HFFc6 (cell line): Measurements from ENCODE around the gene MRPS24. TPM values are rescaled to one million over a fixed set of nuclear protein-coding genes. Genes with fewer than 3 reads are reported as not detected.

Experiments
- DNase-seq: peaks from one replicate; pipeline ENCODE4 v3.0.0-alpha.2; 2018
- H3K27ac Mint-ChIP-seq: 2 replicates; pipeline ENCODE4 v1.8.0; 2020; ENCODE audit warnings: mild to moderate bottlenecking, mixed read lengths
- H3K27me3 Mint-ChIP-seq: 2 replicates; pipeline ENCODE4 v1.8.0; 2021; ENCODE audit warnings: mild to moderate bottlenecking, moderate library complexity, mixed read lengths; ENCODE audit not compliant: insufficient read depth
- H3K36me3 Mint-ChIP-seq: 2 replicates; pipeline ENCODE4 v1.8.0; 2021; ENCODE audit warnings: low read depth, mixed read lengths
- H3K4me1 Mint-ChIP-seq: 2 replicates; pipeline ENCODE4 v1.8.0; 2020; ENCODE audit warnings: low read depth, mixed read lengths
- H3K4me3 Mint-ChIP-seq: 2 replicates; pipeline ENCODE4 v1.8.0; 2020; ENCODE audit warnings: mild to moderate bottlenecking, moderate library complexity, mixed read lengths
- H3K9me3 Mint-ChIP-seq: 2 replicates; pipeline ENCODE4 v1.8.0; 2020; ENCODE audit warnings: mild to moderate bottlenecking, mixed read lengths
- total RNA-seq, 6 experiments: library from RNA; stranded (reverse); fragmentation: NEBNext Ultra II Directional; extraction: Animal tissue kit (Norgen Biotek cat#: 25700); gene quantifications; 2 replicates in 1 of 6; 3 replicates in 5 of 6; pipeline ENCODE4 v1.2.3, GENCODE V29; 2021
- TF ChIP-seq, protein P1 (sequence below): fragments of 200-600 bp; sonication (generic); IDR thresholded peaks from 2 replicates; pipeline ENCODE4 v1.5.0; 2021; ENCODE audit warnings: antibody characterized with exemption, mild to moderate bottlenecking

MRPS24 gene
- total RNA-seq, 6 experiments from 2014 or later, result 158 to 211 (median 199) TPM

GRCh38 chr7:43876241-43876640 lies 6.9 kb upstream of the MRPS24 start:
- TF ChIP-seq, protein P1, sequence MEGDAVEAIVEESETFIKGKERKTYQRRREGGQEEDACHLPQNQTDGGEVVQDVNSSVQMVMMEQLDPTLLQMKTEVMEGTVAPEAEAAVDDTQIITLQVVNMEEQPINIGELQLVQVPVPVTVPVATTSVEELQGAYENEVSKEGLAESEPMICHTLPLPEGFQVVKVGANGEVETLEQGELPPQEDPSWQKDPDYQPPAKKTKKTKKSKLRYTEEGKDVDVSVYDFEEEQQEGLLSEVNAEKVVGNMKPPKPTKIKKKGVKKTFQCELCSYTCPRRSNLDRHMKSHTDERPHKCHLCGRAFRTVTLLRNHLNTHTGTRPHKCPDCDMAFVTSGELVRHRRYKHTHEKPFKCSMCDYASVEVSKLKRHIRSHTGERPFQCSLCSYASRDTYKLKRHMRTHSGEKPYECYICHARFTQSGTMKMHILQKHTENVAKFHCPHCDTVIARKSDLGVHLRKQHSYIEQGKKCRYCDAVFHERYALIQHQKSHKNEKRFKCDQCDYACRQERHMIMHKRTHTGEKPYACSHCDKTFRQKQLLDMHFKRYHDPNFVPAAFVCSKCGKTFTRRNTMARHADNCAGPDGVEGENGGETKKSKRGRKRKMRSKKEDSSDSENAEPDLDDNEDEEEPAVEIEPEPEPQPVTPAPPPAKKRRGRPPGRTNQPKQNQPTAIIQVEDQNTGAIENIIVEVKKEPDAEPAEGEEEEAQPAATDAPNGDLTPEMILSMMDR, result no peak
- Mint-ChIP-seq H3K36me3 (peaks cover 49% of the 10 kb centered on the region), H3K9me3 (no peaks in the 10 kb centered on the region), H3K27ac (peak overlapping the region; percentile 11; the same call in 1 of the 2 replicates), H3K4me1 (peaks cover 67% of the 10 kb centered on the region), H3K4me3 (no peak overlapping the region), H3K27me3 (peaks cover 7% of the 10 kb centered on the region)
- no peak for DNase-seq

DNA sequence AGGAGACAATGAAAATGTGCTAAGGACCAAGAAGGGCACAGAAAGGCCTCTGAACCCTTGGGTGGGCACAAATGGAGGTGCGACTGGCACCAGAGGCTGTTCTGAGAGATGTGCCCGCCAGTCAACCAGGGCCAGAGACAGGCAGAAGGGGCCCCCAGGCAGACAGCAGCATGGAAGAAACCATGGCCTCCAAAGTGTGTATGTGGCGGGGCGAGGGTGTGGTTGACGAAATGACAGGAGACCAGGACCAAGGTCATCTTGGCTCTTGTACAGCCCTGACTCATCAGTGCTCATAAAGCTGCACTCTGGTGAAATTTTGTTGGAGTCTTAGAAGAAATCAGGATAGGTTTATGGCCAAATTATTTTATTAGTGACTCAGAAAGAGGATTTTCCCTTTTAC lies 4.0 kb upstream of the MRPS24 start:
- H3K36me3 Mint-ChIP-seq, result peaks cover 40% of the 10 kb centered on the region
- peak; percentile 92 for DNase-seq

DNA sequence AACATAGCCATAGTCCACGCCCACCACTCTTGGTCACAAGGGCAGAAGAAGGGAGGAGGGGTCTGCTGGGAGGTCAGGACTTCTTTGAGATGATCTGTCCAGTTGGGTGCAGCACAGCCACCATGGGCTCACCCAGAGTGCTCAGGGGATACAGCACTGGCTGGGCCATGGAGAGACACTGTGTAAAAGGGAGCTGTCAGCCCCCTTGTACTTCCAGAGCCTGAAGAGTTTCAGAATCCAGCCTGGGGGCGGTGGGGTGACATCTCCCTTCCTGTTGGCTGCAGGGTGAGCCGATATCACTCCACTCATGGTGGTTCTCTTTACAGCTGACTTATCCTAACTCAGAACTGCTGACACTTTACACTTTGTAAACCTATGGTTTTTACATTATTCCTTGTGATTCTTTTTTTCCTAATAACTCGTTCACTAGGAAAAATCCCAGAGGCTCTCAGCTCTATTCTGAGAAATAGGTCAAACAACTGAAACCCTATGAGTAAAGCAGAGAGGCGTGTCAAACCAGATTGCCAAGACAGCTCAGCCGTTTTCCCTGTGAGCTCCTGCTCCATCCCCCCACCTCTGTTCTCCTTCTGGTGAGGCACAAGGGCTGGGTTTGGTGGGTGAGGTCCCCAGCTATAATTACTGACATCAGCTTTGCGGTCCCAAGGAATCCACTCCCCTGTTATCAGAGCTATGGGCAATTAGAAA lies 3.2 kb upstream of the MRPS24 start:
- Mint-ChIP-seq H3K27me3 (peaks cover 11% of the 10 kb centered on the region), H3K4me3 (peak overlapping the region; percentile 70), H3K4me1 (peaks cover 68% of the 10 kb centered on the region), H3K9me3 (peaks cover 4% of the 10 kb centered on the region; the same call in 1 of the 2 replicates), H3K27ac (peak overlapping the region; percentile 100), H3K36me3 (peaks cover 35% of the 10 kb centered on the region)
- peak; percentile 87 for DNase-seq
- TF ChIP-seq, protein P1, result no peak

More for the DNA sequence above, 4.0 kb upstream of the MRPS24 start:
- Mint-ChIP-seq H3K27ac (peak overlapping the region; percentile 100), H3K4me1 (peaks cover 62% of the 10 kb centered on the region), H3K27me3 (peaks cover 11% of the 10 kb centered on the region), H3K4me3 (peak overlapping the region; percentile 70), H3K9me3 (peaks cover 4% of the 10 kb centered on the region; the same call in 1 of the 2 replicates)
- TF ChIP-seq, protein P1, result no peak

GRCh38 chr7:43871064-43871463 lies 1.7 kb upstream of the MRPS24 start:
- peaks cover 68% of the 10 kb centered on the region for H3K4me1 Mint-ChIP-seq
- peaks cover 4% of the 10 kb centered on the region; the same call in 1 of the 2 replicates for H3K9me3 Mint-ChIP-seq
- H3K27ac Mint-ChIP-seq, result peak overlapping the region; percentile 100

GRCh38 chr7:43870316-43870715 lies 999 bp upstream of the MRPS24 start:
- no peak for DNase-seq
- TF ChIP-seq, protein P1, result no peak
- Mint-ChIP-seq H3K36me3 (peaks cover 35% of the 10 kb centered on the region), H3K9me3 (peaks cover 4% of the 10 kb centered on the region; the same call in 1 of the 2 replicates), H3K4me3 (peak overlapping the region; percentile 90), H3K27me3 (peaks cover 11% of the 10 kb centered on the region), H3K27ac (peak overlapping the region; percentile 100), H3K4me1 (peaks cover 67% of the 10 kb centered on the region)

More at GRCh38 chr7:43871064-43871463, 1.7 kb upstream of the MRPS24 start:
- peaks cover 35% of the 10 kb centered on the region for H3K36me3 Mint-ChIP-seq
- H3K27me3 Mint-ChIP-seq, result peaks cover 11% of the 10 kb centered on the region
- no peak for DNase-seq
- H3K4me3 Mint-ChIP-seq, result peak overlapping the region; percentile 55
- TF ChIP-seq, protein P1, result no peak
